ENCODE results near the gene TRRAP.

Gene TRRAP

GRCh38 chr7:98985945-98986344 lies 107.6 kb downstream of the TRRAP start:
- CTCF ChIA-PET, result no interaction called here
- Mint-ChIP-seq H3K27me3 (no peaks in the 10 kb centered on the region), H3K4me3 (no peak overlapping the region), H3K4me1 (peaks cover 5% of the 10 kb centered on the region), H3K27ac (no peak overlapping the region), H3K36me3 (peaks cover 80% of the 10 kb centered on the region), H3K9me3 (peaks cover 6% of the 10 kb centered on the region)
- no peak for DNase-seq

GRCh38 chr7:98988641-98989040 lies 110.3 kb downstream of the TRRAP start:
- CTCF ChIA-PET, result no interaction called here
- peaks cover 5% of the 10 kb centered on the region for H3K4me1 Mint-ChIP-seq
- no peak for DNase-seq
- H3K27me3 Mint-ChIP-seq, result no peaks in the 10 kb centered on the region
- H3K36me3 Mint-ChIP-seq, result peaks cover 84% of the 10 kb centered on the region
- H3K4me3 Mint-ChIP-seq, result no peak overlapping the region
- H3K9me3 Mint-ChIP-seq, result peaks cover 6% of the 10 kb centered on the region
- no peak overlapping the region for H3K27ac Mint-ChIP-seq

- Mint-ChIP-seq H3K27ac (no peak overlapping the region), H3K9me3 (peaks cover 6% of the 10 kb centered on the region), H3K4me1 (peaks cover 5% of the 10 kb centered on the region), H3K4me3 (no peak overlapping the region), H3K36me3 (peaks cover 79% of the 10 kb centered on the region), H3K27me3 (no peaks in the 10 kb centered on the region)
- CTCF ChIA-PET, result no interaction called here
- DNase-seq, result no peak
These were observed 112.0 kb downstream of the TRRAP start for GRCh38 chr7:98990356-98990755.

- H3K4me1 Mint-ChIP-seq, result peaks cover 5% of the 10 kb centered on the region
- peaks cover under 1% of the 10 kb centered on the region for H3K9me3 Mint-ChIP-seq
- CTCF ChIA-PET, result no interaction called here
- H3K4me3 Mint-ChIP-seq, result no peak overlapping the region
- H3K27ac Mint-ChIP-seq, result no peak overlapping the region
- H3K27me3 Mint-ChIP-seq, result no peaks in the 10 kb centered on the region
- H3K36me3 Mint-ChIP-seq, result peaks cover 80% of the 10 kb centered on the region
- no peak for DNase-seq
These were observed 112.8 kb downstream of the TRRAP start for GRCh38 chr7:98991141-98991540.

GRCh38 chr7:98992076-98992475 lies 113.7 kb downstream of the TRRAP start:
- no peaks in the 10 kb centered on the region for H3K27me3 Mint-ChIP-seq

GRCh38 chr7:98993024-98993897 lies 114.9 kb downstream of the TRRAP start:
- H3K36me3 Mint-ChIP-seq, result peaks cover 63% of the 10 kb centered on the region
- no peak overlapping the region for H3K4me3 Mint-ChIP-seq
- H3K27me3 Mint-ChIP-seq, result no peaks in the 10 kb centered on the region
- DNase-seq, result no peak
- H3K27ac Mint-ChIP-seq, result no peak overlapping the region
- CTCF ChIA-PET, result no interaction called here
- no peaks in the 10 kb centered on the region for H3K9me3 Mint-ChIP-seq
- H3K4me1 Mint-ChIP-seq, result peaks cover 4% of the 10 kb centered on the region

More at GRCh38 chr7:98992076-98992475, 113.7 kb downstream of the TRRAP start:
- Mint-ChIP-seq H3K27ac (no peak overlapping the region), H3K36me3 (peaks cover 74% of the 10 kb centered on the region), H3K9me3 (no peaks in the 10 kb centered on the region), H3K4me3 (no peak overlapping the region), H3K4me1 (peaks cover 5% of the 10 kb centered on the region)
- CTCF ChIA-PET, result no interaction called here
- no peak for DNase-seq

GRCh38 chr7:98994046-98994944 lies 116.0 kb downstream of the TRRAP start:
- Mint-ChIP-seq H3K27ac (no peak overlapping the region), H3K36me3 (peaks cover 61% of the 10 kb centered on the region)
- CTCF ChIA-PET, result no interaction called here

GRCh38 chr7:98995111-98995510 lies 116.8 kb downstream of the TRRAP start:
- Mint-ChIP-seq H3K4me1 (no peaks in the 10 kb centered on the region), H3K27ac (no peak overlapping the region)

More at GRCh38 chr7:98994046-98994944, 116.0 kb downstream of the TRRAP start:
- Mint-ChIP-seq H3K9me3 (no peaks in the 10 kb centered on the region), H3K4me1 (no peaks in the 10 kb centered on the region), H3K4me3 (no peak overlapping the region), H3K27me3 (no peaks in the 10 kb centered on the region)
- no peak for DNase-seq

GRCh38 chr7:98995523-98996149 lies 117.3 kb downstream of the TRRAP start:
- CTCF ChIA-PET, result no interaction called here
- Mint-ChIP-seq H3K9me3 (no peaks in the 10 kb centered on the region), H3K27ac (no peak overlapping the region), H3K4me3 (no peak overlapping the region), H3K4me1 (no peaks in the 10 kb centered on the region), H3K27me3 (no peaks in the 10 kb centered on the region), H3K36me3 (peaks cover 59% of the 10 kb centered on the region)
- no peak for DNase-seq

More at GRCh38 chr7:98995111-98995510, 116.8 kb downstream of the TRRAP start:
- H3K4me3 Mint-ChIP-seq, result no peak overlapping the region
- CTCF ChIA-PET, result no interaction called here
- peaks cover 61% of the 10 kb centered on the region for H3K36me3 Mint-ChIP-seq
- no peak for DNase-seq
- H3K27me3 Mint-ChIP-seq, result no peaks in the 10 kb centered on the region
- no peaks in the 10 kb centered on the region for H3K9me3 Mint-ChIP-seq

GRCh38 chr7:98996150-98996552 lies 117.8 kb downstream of the TRRAP start:
- no peaks in the 10 kb centered on the region for H3K27me3 Mint-ChIP-seq
- no peak overlapping the region for H3K27ac Mint-ChIP-seq
- H3K4me3 Mint-ChIP-seq, result no peak overlapping the region
- CTCF ChIA-PET, result no interaction called here
- DNase-seq, result no peak
- no peaks in the 10 kb centered on the region for H3K4me1 Mint-ChIP-seq
- no peaks in the 10 kb centered on the region for H3K9me3 Mint-ChIP-seq
- H3K36me3 Mint-ChIP-seq, result peaks cover 61% of the 10 kb centered on the region

GRCh38 chr7:98997846-98998245 lies 119.5 kb downstream of the TRRAP start:
- Mint-ChIP-seq H3K4me1 (no peaks in the 10 kb centered on the region), H3K27ac (no peak overlapping the region), H3K4me3 (no peak overlapping the region), H3K36me3 (peaks cover 49% of the 10 kb centered on the region), H3K27me3 (no peaks in the 10 kb centered on the region), H3K9me3 (no peaks in the 10 kb centered on the region)
- no peak for DNase-seq
- CTCF ChIA-PET, result no interaction called here

- Mint-ChIP-seq H3K9me3 (no peaks in the 10 kb centered on the region), H3K36me3 (peaks cover 43% of the 10 kb centered on the region), H3K27me3 (no peaks in the 10 kb centered on the region), H3K4me1 (no peaks in the 10 kb centered on the region), H3K27ac (no peak overlapping the region), H3K4me3 (no peak overlapping the region)
- no peak for DNase-seq
- CTCF ChIA-PET, result no interaction called here
These were observed 120.7 kb downstream of the TRRAP start for GRCh38 chr7:98998821-98999725.

- Mint-ChIP-seq H3K27me3 (no peaks in the 10 kb centered on the region), H3K9me3 (no peaks in the 10 kb centered on the region), H3K36me3 (peaks cover 40% of the 10 kb centered on the region), H3K27ac (no peak overlapping the region), H3K4me1 (no peaks in the 10 kb centered on the region), H3K4me3 (no peak overlapping the region)
- CTCF ChIA-PET, result no interaction called here
- DNase-seq, result no peak
These were observed 122.0 kb downstream of the TRRAP start for GRCh38 chr7:99000196-99000903.

All from activated naive CD4-positive, alpha-beta T cell treated with anti-CD3 and anti-CD28 coated beads, Interleukin-2, amount 10 ng/mL, durations not matched to agents 7 days and 5 days (primary cell).